Left ventricle myocardium superior (tissue), 1 donor: ENCODE results near the gene TRAPPC12. TPM values are rescaled to one million over a fixed set of nuclear protein-coding genes. Genes with fewer than 3 reads are reported as not detected.
"Not testable (repeated sequence)": the region's sequence is repeated elsewhere in the genome, so short reads cannot be mapped to it uniquely, and the experiment has no call there.

Experiments
- ATAC-seq: fragments of 200-7000 bp; cut with Tn5 transposase; one replicate; pipeline ENCODE4 v1.9.1; 2020; ENCODE audit warnings: mild to moderate bottlenecking, moderate library complexity
- DNase-seq: peaks from one replicate; pipeline ENCODE4 v3.0.0-alpha.2; 2020
- intact Hi-C: fragments of 100-400 bp; cut with micrococcal nuclease; formaldehyde crosslinking; loops from one replicate; pipeline ENCODE4 v1.11.0; 2022
- long read RNA-seq: library from polyadenylated mRNA; unstranded; transcript quantifications from one replicate; pipeline ENCODE4 v2.0.0, GENCODE V29; 2021
- total RNA-seq: library from RNA; stranded (reverse); fragmentation: NEBNext Ultra II Directional; extraction: Animal tissue kit (Norgen Biotek cat#: 25700); gene quantifications from one replicate; pipeline ENCODE4 v1.2.1, GENCODE V29; 2021
- donor health status: DM: no; HTN: yes; CAD: no; lungs with severe emphysema.

The TRAPPC12 gene
- total RNA-seq: 105 TPM
- long read RNA-seq, transcript TRAPPC12-201 (12 exons, 2,508 nt): major isoform, 39 of 93 reads
- long read RNA-seq, partial matches to known transcripts: 30 of 93 reads
- long read RNA-seq, other reads (novel, unspliced or antisense): 22 of 93 reads

- DNase-seq (peak; percentile 94), ATAC-seq (peak; percentile 91)
- intact Hi-C loops: no loop called here
Observed at GRCh38 chr2:3379647-3380534, at the start of gene TRAPPC12. Gene TRAPPC12 (plus strand): TSS chr2:3379694. CDS start chr2:3387624, 7,930 bp downstream.

GRCh38 chr2:3332133-3332532 lies 47.4 kb upstream of the TRAPPC12 start:
- DNase-seq (no peak), ATAC-seq (no peak)
- intact Hi-C loops: no loop called here

- DNase-seq (no peak), ATAC-seq (peak; percentile 51)
- intact Hi-C loops: no loop called here
Observed at GRCh38 chr2:3334392-3335345, 44.8 kb upstream of the TRAPPC12 start.

- ATAC-seq (no peak), DNase-seq (no peak)
- intact Hi-C loops: no loop called here
Observed at GRCh38 chr2:3336844-3337243, 42.6 kb upstream of the TRAPPC12 start.

GRCh38 chr2:3338340-3338739 lies 41.2 kb upstream of the TRAPPC12 start:
- intact Hi-C loops: no loop called here
- ATAC-seq (no peak), DNase-seq (no peak)

- no peak for ATAC-seq
- intact Hi-C loops: no loop called here
- no peak for DNase-seq
Observed at GRCh38 chr2:3340144-3340543, 39.4 kb upstream of the TRAPPC12 start.

- intact Hi-C loops: no loop called here
- ATAC-seq: no peak
- no peak for DNase-seq
Observed at GRCh38 chr2:3341336-3341735, 38.2 kb upstream of the TRAPPC12 start.

- DNase-seq (no peak), ATAC-seq (no peak)
- intact Hi-C loops: no loop called here
Observed at GRCh38 chr2:3342324-3342723, 37.2 kb upstream of the TRAPPC12 start.

GRCh38 chr2:3343012-3343411 lies 36.5 kb upstream of the TRAPPC12 start:
- DNase-seq (no peak), ATAC-seq (no peak)
- intact Hi-C loops: no loop called here

GRCh38 chr2:3344897-3345296 lies 34.6 kb upstream of the TRAPPC12 start:
- DNase-seq: no peak
- intact Hi-C loops: no loop called here
- no peak for ATAC-seq

- no peak for ATAC-seq
- intact Hi-C loops: no loop called here
Observed at GRCh38 chr2:3345621-3346020, 33.9 kb upstream of the TRAPPC12 start.

GRCh38 chr2:3348767-3349166 lies 30.7 kb upstream of the TRAPPC12 start:
- no peak for ATAC-seq
- no peak for DNase-seq
- intact Hi-C loops: no loop called here

More at GRCh38 chr2:3345621-3346020, 33.9 kb upstream of the TRAPPC12 start:
- no peak for DNase-seq

GRCh38 chr2:3349211-3349693 lies 30.2 kb upstream of the TRAPPC12 start:
- no peak for DNase-seq
- intact Hi-C loops: no loop called here
- ATAC-seq: peak; percentile 20

GRCh38 chr2:3354986-3355385 lies 24.5 kb upstream of the TRAPPC12 start:
- intact Hi-C loops: no loop called here
- DNase-seq: no peak
- ATAC-seq: no peak

- DNase-seq (no peak), ATAC-seq (no peak)
- intact Hi-C loops: no loop called here
Observed at GRCh38 chr2:3355951-3356569, 23.4 kb upstream of the TRAPPC12 start.

GRCh38 chr2:3356799-3357198 lies 22.7 kb upstream of the TRAPPC12 start:
- DNase-seq (no peak), ATAC-seq (no peak)
- intact Hi-C loops: no loop called here

GRCh38 chr2:3357446-3357845 lies 22.0 kb upstream of the TRAPPC12 start:
- not testable (repeated sequence) for ATAC-seq, DNase-seq

GRCh38 chr2:3357926-3358325 lies 21.6 kb upstream of the TRAPPC12 start:
- intact Hi-C loops: no loop called here

More at GRCh38 chr2:3357446-3357845, 22.0 kb upstream of the TRAPPC12 start:
- intact Hi-C loops: not testable (repeated sequence)

More at GRCh38 chr2:3357926-3358325, 21.6 kb upstream of the TRAPPC12 start:
- DNase-seq (no peak), ATAC-seq (no peak)
